ENCODE results near the gene ASB10.

The ASB10 gene

DNA sequence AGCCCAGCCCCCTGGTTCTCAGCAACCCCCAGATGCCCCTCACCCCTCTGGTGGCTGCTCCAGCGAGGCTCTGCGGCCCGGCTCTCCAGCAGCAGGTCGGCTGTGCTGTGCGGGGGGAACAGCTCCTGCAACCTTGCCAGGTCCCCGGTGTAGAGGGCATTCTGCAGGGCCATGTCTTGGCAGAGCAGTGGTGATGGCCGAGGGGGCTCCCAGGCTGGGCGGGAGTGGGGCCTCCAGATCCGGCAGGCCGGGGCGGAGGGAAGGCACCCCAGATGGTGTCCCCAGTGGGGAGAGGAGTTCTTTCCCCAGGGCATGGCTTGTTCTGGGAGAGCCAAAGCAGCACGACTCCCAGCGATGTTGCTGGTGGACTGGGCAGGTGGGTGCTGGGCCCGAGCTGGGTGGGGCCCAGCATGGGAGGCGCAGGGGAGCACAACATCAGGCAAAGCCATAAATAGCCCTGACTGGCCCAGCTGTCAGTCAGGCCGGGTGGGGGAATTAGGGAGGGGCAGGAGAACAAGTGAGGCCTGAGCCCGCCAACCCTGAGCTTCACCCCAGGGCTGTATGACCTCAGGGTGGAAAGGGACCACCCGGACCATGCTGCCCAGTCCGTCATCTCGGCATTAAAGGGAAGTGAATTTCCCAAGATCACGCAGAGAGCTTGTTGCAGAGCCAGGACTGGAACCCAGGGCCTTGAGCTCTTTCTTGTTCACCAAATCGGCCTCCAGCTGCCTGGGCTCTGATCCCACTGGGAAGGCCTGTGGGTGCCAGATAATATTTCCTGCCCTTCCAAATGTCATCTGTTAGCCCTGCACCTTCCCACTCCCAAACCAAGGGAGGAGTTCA lies 580 bp upstream of the ASB10 start:
- no peak overlapping the region for H3K27ac Mint-ChIP-seq
- no peaks in the 10 kb centered on the region for H3K27me3 Mint-ChIP-seq
- H3K36me3 Mint-ChIP-seq (ENCODE audit: low read depth): no peaks in the 10 kb centered on the region
- H3K4me1 Mint-ChIP-seq (ENCODE audit: low read depth): no peaks in the 10 kb centered on the region
- no peak for DNase-seq
- no peaks in the 10 kb centered on the region for H3K9me3 Mint-ChIP-seq
- no peak overlapping the region for H3K4me3 Mint-ChIP-seq

GRCh38 chr7:151185762-151186639 lies 1.0 kb downstream of the ASB10 start:
- no peak overlapping the region for H3K4me3 Mint-ChIP-seq
- DNase-seq: no peak
- no peaks in the 10 kb centered on the region for H3K27me3 Mint-ChIP-seq
- H3K27ac Mint-ChIP-seq: no peak overlapping the region
- H3K4me1 Mint-ChIP-seq (ENCODE audit: low read depth): no peaks in the 10 kb centered on the region
- H3K9me3 Mint-ChIP-seq: no peaks in the 10 kb centered on the region
- no peaks in the 10 kb centered on the region for H3K36me3 Mint-ChIP-seq (ENCODE audit: low read depth)

DNA sequence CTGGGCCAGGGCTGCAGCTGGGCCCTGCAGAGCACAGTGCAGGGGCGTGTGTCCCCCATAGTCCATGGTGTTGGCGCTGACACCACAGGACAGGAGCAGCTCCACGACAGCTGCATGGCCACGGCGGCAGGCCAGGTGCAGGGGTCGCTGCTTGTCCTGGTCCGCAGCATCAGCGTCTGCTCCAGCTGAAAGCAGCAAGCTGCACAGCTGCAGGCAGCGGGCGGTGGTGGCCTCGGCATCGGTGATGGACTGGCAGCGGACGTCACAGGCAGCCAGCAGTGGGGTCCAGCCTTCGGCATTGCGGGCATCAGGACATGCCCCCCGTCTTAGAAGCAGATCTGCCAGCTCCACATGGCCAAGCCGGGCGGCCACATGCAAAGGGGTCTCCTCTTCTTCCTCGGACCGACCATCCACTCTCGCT lies 6.0 kb downstream of the ASB10 start:
- Mint-ChIP-seq H3K27me3 (peaks cover 14% of the 10 kb centered on the region), H3K36me3 (ENCODE audit: low read depth) (no peaks in the 10 kb centered on the region), H3K27ac (no peak overlapping the region), H3K4me3 (no peak overlapping the region), H3K4me1 (ENCODE audit: low read depth) (no peaks in the 10 kb centered on the region), H3K9me3 (no peaks in the 10 kb centered on the region)
- no peak for DNase-seq

GRCh38 chr7:151179946-151180345 lies 7.1 kb downstream of the ASB10 start:
- H3K36me3 Mint-ChIP-seq (ENCODE audit: low read depth): no peaks in the 10 kb centered on the region

DNA sequence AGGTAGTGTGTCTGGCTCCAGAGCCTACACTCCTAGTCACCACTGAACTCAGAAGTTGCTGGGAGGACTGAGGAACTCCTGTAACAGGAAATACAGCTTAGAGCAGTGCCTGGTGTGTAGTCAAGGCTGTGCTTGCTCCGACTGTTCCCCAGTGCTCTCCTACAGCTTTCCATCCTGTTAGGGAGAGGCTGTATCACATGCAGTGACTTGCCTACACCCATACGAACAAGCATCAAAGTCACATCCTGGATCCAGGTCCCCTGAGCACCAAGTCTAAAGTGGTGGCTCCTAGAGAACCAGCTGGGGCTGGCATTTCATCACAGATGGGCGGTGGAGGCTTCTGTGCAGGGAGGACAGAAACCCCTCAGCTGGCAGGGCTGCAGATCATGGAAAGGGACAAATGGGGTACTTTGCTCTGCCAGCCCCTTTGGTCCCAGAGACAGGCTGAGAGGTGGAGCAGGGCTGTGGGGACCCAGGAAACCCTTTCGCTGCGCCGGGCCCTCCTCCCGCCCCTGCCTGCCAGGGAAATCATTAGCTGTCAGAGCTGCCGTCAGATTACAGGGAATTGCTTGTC lies 7.7 kb downstream of the ASB10 start:
- Mint-ChIP-seq H3K36me3 (ENCODE audit: low read depth) (no peaks in the 10 kb centered on the region), H3K27ac (no peak overlapping the region), H3K27me3 (peaks cover 22% of the 10 kb centered on the region), H3K9me3 (no peaks in the 10 kb centered on the region), H3K4me3 (no peak overlapping the region), H3K4me1 (ENCODE audit: low read depth) (no peaks in the 10 kb centered on the region)
- no peak for DNase-seq

More at GRCh38 chr7:151179946-151180345, 7.1 kb downstream of the ASB10 start:
- Mint-ChIP-seq H3K27ac (no peak overlapping the region), H3K4me3 (no peak overlapping the region), H3K27me3 (peaks cover 18% of the 10 kb centered on the region), H3K4me1 (ENCODE audit: low read depth) (no peaks in the 10 kb centered on the region), H3K9me3 (no peaks in the 10 kb centered on the region)
- peak; percentile 6 for DNase-seq

- peak; percentile 3 for DNase-seq
- no peaks in the 10 kb centered on the region for H3K9me3 Mint-ChIP-seq
- no peak overlapping the region for H3K27ac Mint-ChIP-seq
- no peak overlapping the region for H3K4me3 Mint-ChIP-seq
- peaks cover 24% of the 10 kb centered on the region for H3K27me3 Mint-ChIP-seq
- no peaks in the 10 kb centered on the region for H3K4me1 Mint-ChIP-seq (ENCODE audit: low read depth)
- H3K36me3 Mint-ChIP-seq (ENCODE audit: low read depth): no peaks in the 10 kb centered on the region
Measured at GRCh38 chr7:151178831-151179230, 8.2 kb downstream of the ASB10 start.

GRCh38 chr7:151178236-151178635 lies 8.8 kb downstream of the ASB10 start:
- DNase-seq: peak; percentile 18

GRCh38 chr7:151177310-151177709 lies 9.7 kb downstream of the ASB10 start:
- Mint-ChIP-seq H3K4me3 (no peak overlapping the region), H3K4me1 (ENCODE audit: low read depth) (peaks cover 1% of the 10 kb centered on the region), H3K9me3 (no peaks in the 10 kb centered on the region), H3K36me3 (ENCODE audit: low read depth) (no peaks in the 10 kb centered on the region), H3K27me3 (peaks cover 39% of the 10 kb centered on the region), H3K27ac (no peak overlapping the region)
- DNase-seq: no peak

More at GRCh38 chr7:151178236-151178635, 8.8 kb downstream of the ASB10 start:
- Mint-ChIP-seq H3K27ac (no peak overlapping the region), H3K4me3 (no peak overlapping the region), H3K27me3 (peaks cover 30% of the 10 kb centered on the region), H3K9me3 (no peaks in the 10 kb centered on the region), H3K4me1 (ENCODE audit: low read depth) (no peaks in the 10 kb centered on the region), H3K36me3 (ENCODE audit: low read depth) (no peaks in the 10 kb centered on the region)

GRCh38 chr7:151176401-151176800 lies 10.6 kb downstream of the ASB10 start:
- no peak overlapping the region for H3K27ac Mint-ChIP-seq
- H3K4me1 Mint-ChIP-seq (ENCODE audit: low read depth): peaks cover 1% of the 10 kb centered on the region
- no peaks in the 10 kb centered on the region for H3K9me3 Mint-ChIP-seq
- no peaks in the 10 kb centered on the region for H3K36me3 Mint-ChIP-seq (ENCODE audit: low read depth)
- H3K4me3 Mint-ChIP-seq: no peak overlapping the region
- no peak for DNase-seq
- H3K27me3 Mint-ChIP-seq: peaks cover 47% of the 10 kb centered on the region

DNA sequence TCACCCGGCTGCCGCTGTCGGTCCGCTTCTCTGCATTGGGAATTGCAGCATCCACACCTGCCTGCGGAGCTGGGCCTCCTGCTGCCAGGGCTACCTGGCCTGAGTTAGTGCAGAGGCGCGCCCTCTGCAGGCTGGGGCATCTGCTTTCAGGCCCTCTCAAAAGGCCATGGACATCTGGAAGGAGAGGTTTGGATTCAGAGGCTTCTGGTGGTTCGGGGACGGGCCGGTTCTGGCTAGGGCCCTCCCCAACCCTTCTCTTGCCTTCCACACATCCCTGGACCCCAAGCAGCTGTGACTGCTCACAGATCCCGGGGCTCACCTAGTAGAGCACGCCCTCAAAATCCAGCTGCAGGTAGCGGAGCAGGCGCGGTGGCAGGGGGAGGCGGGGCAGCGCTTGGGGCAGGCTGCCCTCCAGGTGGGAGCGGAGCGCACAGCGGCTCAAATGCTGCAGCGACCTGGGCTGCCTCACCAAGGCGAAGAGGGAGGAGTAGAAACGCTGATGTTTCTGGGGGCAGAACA lies 11.2 kb downstream of the ASB10 start:
- peaks cover 53% of the 10 kb centered on the region for H3K27me3 Mint-ChIP-seq
- DNase-seq: no peak
- no peak overlapping the region for H3K4me3 Mint-ChIP-seq
- H3K27ac Mint-ChIP-seq: no peak overlapping the region
- peaks cover 1% of the 10 kb centered on the region for H3K4me1 Mint-ChIP-seq (ENCODE audit: low read depth)
- H3K36me3 Mint-ChIP-seq (ENCODE audit: low read depth): no peaks in the 10 kb centered on the region
- no peaks in the 10 kb centered on the region for H3K9me3 Mint-ChIP-seq

GRCh38 chr7:151175047-151175792 lies 11.8 kb downstream of the ASB10 start:
- no peaks in the 10 kb centered on the region for H3K36me3 Mint-ChIP-seq (ENCODE audit: low read depth)
- H3K4me3 Mint-ChIP-seq: no peak overlapping the region
- H3K27me3 Mint-ChIP-seq: peaks cover 55% of the 10 kb centered on the region
- peaks cover 1% of the 10 kb centered on the region for H3K4me1 Mint-ChIP-seq (ENCODE audit: low read depth)
- H3K9me3 Mint-ChIP-seq: no peaks in the 10 kb centered on the region
- DNase-seq: no peak
- no peak overlapping the region for H3K27ac Mint-ChIP-seq

DNA sequence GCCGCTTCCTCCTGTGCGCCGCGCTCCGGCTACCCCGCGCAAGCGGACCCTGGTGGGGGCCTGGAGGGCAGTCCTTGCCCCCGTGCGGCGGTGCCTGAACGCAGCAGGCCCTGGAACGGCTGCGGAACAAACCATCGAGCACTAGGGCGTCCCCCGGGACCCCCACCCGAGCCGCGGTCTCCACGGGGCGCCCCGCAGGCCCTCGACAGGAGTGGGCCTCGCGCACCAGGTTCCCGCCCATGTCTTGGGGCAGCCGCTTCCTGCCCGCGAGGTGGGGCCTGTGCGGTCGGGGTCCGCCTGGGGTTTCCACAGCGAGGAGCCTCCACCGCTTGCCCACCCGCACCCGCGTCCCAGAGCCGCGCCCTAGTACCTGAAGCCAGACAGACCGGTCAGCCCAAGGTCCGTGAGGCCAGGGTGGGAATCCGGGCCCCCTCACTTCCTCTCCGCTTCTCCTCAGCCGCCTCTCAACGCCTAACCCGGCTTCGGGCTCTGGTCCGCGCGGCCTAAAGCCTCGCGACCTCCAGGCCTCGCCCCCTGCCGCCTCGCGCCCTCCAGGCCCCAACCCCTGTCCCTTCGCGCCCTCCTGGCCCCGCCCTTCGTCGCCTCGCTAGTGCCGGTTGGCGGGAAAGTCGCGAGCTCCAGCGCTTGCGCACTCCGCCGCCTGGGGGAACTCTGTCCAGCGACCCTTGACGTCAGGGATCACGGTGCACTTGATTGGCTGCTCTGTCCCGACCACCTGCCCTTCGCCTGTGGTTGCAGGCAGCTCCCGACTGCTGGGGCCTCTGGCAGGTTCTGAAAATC lies 12.6 kb downstream of the ASB10 start:
- peaks cover 62% of the 10 kb centered on the region for H3K27me3 Mint-ChIP-seq
- peaks cover 1% of the 10 kb centered on the region for H3K4me1 Mint-ChIP-seq (ENCODE audit: low read depth)
- H3K36me3 Mint-ChIP-seq (ENCODE audit: low read depth): no peaks in the 10 kb centered on the region
- DNase-seq: peak; percentile 61
- H3K4me3 Mint-ChIP-seq: no peak overlapping the region
- H3K9me3 Mint-ChIP-seq: no peaks in the 10 kb centered on the region
- no peak overlapping the region for H3K27ac Mint-ChIP-seq

Measured in activated T-cell treated with anti-CD3 and anti-CD28 coated beads, Interleukin-2, amount 50 U/mL, for 24 hours (primary cell).